ENCODE data around the gene CTNNBL1.

Gene CTNNBL1

GRCh38 chr20:37885593-37886503, 192.0 kb downstream of the CTNNBL1 start:
- no peak for DNase-seq

GRCh38 chr20:37886851-37887297, 193.0 kb downstream of the CTNNBL1 start:
- DNase-seq = no peak

GRCh38 chr20:37888641-37889040, 194.8 kb downstream of the CTNNBL1 start:
- no peak for DNase-seq

GRCh38 chr20:37890108-37890507, 196.3 kb downstream of the CTNNBL1 start:
- no peak for DNase-seq

- peak; percentile 69 for DNase-seq
These were observed 196.8 kb downstream of the CTNNBL1 start for GRCh38 chr20:37890643-37891042.

GRCh38 chr20:37892001-37892400, 198.2 kb downstream of the CTNNBL1 start:
- DNase-seq = no peak

- no peak for DNase-seq
These were observed 199.9 kb downstream of the CTNNBL1 start for GRCh38 chr20:37893566-37894241.

- DNase-seq = no peak
These were observed 200.6 kb downstream of the CTNNBL1 start for GRCh38 chr20:37894454-37894853.

GRCh38 chr20:37895166-37895565, 201.3 kb downstream of the CTNNBL1 start:
- DNase-seq = no peak

GRCh38 chr20:37896932-37897548, 203.2 kb downstream of the CTNNBL1 start:
- no peak for DNase-seq

- no peak for DNase-seq
These were observed 204.6 kb downstream of the CTNNBL1 start for GRCh38 chr20:37898233-37899104.

GRCh38 chr20:37899105-37900045, 205.5 kb downstream of the CTNNBL1 start:
- DNase-seq = no peak

- DNase-seq = no peak
These were observed 207.4 kb downstream of the CTNNBL1 start for GRCh38 chr20:37901240-37901639.

- DNase-seq = no peak
These were observed 208.0 kb downstream of the CTNNBL1 start for GRCh38 chr20:37901654-37902503.

- peak; percentile 71 for DNase-seq
These were observed 208.9 kb downstream of the CTNNBL1 start, which contains the start of gene VSTM2L for GRCh38 chr20:37902504-37903313. VSTM2L (plus strand) TSS chr20:37903127; CDS start chr20:37903351, 224 bp downstream.

- DNase-seq = no peak
These were observed 209.6 kb downstream of the CTNNBL1 start for GRCh38 chr20:37903317-37904007.

GRCh38 chr20:37904008-37904642, 210.3 kb downstream of the CTNNBL1 start:
- DNase-seq = no peak

GRCh38 chr20:37904845-37905373, 211.1 kb downstream of the CTNNBL1 start:
- DNase-seq = no peak
